ENCODE data around the gene PPDPF.
A peak's percentile ranks its signal among the peaks of the same experiment; 100 is the strongest.
"Not testable (repeated sequence)": the region's sequence is repeated elsewhere in the genome, so short reads cannot be mapped to it uniquely, and the experiment has no call there.

The PPDPF gene, protein sequence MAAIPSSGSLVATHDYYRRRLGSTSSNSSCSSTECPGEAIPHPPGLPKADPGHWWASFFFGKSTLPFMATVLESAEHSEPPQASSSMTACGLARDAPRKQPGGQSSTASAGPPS

DNA sequence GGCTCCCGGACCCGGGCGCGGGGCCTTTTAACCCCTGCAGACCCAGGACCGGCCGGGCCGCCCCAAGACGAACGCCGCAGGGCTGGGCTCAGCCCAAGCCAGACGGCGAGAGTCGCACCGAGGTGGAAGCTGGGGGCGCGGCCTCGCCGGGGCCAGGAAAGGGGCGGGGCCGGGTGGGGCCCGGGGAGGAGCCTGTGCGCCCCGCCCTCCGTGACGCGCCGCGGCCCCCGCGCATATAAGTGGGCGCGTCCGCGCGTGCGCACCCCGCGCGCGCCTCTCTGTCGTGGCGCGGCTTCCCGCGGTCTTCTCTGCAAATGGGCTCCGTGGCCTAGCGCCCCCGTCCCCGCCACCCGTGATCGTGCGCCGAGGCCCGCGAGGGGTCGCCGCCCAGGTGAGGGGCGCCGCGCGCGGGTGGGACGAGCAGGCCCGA lies at the start of gene PPDPF:
Gene PPDPF, plus strand, starts transcription at position 262 of the 430 bp plus-strand sequence. CDS start 544 bp downstream, outside the sequence.
- peak; percentile 84 for DNase-seq

DNA sequence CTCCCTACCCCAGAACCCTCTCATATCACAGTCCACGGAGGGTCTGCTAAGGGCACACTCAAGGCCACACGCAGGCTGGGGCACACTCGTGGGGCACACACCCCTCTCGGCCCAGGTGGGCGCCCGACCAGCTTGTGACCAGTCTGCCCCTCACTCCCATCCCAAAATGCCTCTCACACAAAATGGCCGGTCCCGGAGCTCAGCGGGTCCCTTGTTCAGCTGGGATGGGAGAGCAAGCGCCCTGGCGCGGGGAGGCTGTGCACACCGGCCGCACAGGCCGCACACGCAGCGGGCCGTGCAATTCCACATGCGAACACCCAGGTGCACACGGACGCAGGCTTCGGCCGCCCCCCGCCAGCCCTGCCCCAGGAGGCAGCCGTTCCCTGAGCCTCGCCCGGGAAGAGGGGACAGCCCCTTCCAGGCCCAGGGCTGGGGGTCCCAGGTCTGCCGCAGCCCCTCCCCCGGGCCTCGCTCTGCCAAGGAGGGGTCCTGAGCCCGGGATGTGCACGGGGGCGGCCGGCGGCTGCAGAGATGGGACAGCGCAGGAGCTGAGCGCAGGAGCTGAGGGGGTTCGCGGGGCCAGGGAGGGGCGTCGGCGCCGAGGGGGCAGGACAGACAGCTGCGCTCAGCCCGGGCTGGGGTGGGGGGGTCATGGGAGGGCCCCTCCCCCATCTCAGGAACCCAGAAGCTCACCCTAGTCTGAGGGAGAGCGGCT lies 49.4 kb upstream of the PPDPF start:
- DNase-seq, result no peak

DNA sequence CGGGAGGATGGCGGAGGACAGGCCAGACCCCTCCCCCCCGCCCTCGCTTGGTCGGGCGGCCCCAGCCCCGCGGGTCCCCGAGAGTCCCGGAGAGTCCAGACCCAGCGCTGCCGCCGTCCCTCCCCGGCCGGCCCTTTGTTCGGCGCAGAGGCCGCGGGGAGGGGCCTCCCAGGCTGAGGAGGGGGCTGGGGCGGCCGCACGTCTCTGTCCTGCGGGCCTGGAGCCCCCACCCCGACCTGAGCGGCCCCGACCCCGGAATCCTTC lies 48.9 kb upstream of the PPDPF start:
- no peak for DNase-seq

DNA sequence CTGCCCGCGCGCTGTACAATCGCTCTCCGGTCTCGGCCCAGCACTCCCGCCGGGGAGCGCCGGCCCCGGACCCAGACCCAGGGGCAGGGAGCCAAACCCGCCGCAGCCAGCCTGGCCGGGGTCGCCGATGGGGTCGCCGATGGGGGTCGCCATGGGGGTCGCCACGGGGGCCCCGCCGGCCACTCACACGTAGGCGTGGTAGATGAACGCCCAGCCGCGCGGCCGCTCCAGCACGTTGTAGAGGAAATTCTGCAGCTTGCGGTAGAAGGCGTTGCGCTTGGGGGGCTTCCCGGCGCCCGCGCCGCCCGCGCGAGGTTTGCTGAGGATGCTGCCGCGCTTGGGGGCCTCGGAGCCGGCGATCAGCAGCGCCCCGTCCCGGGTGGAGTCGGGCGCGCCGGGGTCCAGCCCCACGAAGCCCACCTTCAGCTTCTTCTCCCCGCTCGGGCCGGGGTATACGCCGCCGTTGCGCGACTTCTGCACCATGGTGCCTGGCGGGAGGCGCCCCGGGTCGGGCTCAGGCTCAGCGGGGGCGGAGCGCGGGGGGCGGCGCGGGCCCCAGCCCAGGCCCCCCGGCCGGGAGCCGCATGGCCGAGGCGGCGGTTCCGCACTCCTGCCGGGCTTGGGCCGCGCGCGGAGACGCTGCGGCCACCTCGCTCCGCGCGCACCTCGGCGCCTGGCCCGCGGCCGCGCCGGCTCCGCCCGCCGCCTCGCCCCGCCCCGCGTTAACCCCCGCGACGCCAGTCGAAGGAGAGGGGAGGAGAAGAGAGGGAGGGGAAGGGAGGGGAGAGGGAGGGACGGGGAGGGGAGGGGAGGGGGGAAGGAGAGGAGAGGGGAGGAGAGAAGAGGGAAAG lies 48.4 kb upstream of the PPDPF start, which contains the start of gene KCNQ2:
Gene KCNQ2, minus strand, starts transcription at position 675 of the 851 bp plus-strand sequence. Its CDS starts 192 bp downstream, at position 483.
- DNase-seq, result peak; percentile 23

DNA sequence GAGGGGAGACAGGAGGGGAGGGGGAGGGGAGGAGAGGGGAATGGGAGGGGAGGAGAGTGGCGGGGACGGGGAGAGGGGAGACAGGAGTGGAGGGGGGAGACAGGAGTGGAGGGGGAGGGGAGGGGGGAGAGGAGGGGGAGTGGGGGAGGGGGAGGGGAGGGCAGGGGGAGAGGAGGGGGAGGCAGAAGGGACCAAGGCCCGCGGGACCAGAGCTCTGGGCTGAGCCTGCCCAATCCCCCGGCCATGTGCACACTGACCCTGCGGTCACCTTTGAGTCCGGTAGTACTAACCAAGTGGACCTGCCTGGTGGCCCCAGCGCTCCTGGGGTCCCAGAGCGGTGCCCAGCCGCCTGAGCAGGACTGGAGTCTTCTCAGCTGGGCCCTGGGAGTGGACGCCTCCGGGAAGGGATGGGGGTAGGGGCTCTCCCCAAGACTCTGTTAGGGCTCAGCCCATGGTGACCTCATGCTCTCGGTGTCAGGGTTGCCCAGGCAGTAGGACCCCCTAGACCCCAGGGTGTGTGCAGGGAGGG lies 47.6 kb upstream of the PPDPF start:
- DNase-seq, result no peak

DNA sequence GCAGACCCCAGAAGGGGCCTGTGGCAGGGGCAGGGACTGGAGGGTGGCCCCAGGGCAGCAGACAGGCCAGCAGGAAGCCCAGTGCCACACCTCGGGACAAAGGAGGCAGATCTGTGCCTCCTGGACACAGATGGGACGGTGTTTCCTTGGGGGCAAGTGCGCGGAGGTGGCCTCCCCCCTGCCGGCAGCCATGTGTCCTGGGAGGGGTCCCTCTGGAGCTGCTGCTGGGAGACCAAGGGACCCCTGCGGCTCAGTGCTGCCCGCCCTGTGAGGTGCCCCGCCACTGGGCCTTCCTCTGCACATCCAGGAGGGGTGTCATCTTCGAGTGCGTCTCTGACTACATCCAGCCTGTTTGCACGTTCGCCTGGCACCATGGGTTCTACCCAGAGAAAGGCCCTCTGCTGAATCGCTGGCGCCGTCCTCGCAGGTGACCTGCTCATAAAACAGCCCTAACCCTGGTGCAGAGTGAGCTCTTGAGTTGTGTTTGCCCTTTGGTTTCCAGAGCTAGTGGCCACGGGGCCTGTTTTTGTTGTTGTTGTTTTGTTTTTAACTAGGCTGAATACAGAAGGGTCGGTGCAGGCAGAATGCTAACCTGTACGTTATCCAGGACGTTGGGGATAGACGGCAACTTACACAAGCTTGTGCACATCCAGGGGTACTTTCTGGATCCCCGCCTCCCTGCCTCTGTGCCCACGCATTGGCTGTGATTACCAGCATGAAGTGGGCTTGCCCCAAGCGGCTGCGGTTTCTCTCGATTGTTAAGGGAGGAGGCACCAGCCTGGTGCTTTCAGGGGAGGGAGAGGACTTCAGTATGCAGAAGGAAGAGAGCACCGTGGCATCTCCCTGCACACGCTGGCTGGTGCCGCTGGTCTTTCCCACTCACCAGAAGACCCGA lies 46.8 kb upstream of the PPDPF start:
- DNase-seq, result no peak

DNA sequence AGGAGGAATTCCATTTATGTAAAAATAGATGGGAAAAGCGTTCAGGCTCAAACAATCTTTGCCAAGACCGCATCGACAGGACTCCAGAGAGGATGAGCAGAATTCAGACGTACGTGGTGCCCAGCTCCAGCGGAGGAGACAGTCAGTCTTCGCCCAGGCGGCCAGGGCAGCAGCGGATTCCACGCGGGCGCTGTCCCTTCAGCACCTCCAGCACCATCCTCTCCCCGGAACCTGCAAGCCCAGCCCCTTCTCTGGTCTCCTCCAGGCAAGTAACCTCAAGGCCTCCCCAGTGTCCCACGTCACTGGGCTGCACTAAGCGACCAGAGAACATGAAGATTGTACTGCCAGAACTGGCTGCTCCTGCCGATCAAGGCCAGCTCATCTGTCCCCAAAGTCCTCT lies 45.4 kb upstream of the PPDPF start:
- DNase-seq, result no peak

DNA sequence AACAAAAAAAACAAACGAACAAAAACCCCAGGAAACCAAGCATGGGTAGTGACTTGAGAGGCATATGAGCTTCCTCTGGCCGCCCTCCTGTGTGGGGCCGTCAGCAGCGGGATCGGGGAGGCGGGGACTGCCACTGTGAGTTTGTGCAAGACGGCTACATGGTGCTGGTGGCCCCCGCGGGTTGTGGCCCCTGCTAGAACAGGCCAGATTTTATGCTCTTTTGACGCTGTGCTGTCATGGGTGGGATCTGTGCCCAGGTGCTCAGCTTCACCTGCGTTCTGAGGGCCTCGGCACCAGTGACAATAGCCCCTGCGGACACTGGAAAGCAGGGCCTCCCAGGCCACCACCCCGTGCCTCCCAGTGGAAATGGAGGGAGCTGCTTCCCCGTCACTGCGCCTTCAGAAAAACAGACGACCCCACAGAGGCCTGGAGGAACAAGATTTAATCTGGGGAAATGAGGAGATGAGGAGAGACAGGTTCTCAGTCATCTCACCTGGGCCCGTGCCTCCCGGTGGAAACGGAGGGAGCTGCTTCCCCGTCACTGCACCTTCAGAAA lies 43.4 kb upstream of the PPDPF start:
- DNase-seq, result no peak

DNA sequence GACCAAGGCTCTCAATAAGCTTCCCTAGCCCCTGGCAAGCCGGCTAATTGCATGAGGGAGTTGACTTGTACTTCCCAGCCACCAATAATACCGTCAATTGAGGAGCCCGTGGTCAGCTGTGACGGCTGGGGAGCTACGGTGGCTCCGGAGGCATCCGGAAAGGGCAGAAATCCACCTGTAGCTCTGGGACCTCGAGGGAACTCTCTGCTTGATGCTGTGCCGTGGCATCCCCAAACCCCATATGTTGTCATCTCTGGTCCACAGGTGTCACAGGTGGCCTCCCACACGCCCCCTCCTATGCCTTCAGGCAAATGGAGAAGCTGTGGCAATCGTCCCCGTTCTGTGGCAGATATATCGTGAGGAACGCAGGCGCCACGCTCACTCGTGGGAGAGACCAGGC lies 42.6 kb upstream of the PPDPF start:
- no peak for DNase-seq

DNA sequence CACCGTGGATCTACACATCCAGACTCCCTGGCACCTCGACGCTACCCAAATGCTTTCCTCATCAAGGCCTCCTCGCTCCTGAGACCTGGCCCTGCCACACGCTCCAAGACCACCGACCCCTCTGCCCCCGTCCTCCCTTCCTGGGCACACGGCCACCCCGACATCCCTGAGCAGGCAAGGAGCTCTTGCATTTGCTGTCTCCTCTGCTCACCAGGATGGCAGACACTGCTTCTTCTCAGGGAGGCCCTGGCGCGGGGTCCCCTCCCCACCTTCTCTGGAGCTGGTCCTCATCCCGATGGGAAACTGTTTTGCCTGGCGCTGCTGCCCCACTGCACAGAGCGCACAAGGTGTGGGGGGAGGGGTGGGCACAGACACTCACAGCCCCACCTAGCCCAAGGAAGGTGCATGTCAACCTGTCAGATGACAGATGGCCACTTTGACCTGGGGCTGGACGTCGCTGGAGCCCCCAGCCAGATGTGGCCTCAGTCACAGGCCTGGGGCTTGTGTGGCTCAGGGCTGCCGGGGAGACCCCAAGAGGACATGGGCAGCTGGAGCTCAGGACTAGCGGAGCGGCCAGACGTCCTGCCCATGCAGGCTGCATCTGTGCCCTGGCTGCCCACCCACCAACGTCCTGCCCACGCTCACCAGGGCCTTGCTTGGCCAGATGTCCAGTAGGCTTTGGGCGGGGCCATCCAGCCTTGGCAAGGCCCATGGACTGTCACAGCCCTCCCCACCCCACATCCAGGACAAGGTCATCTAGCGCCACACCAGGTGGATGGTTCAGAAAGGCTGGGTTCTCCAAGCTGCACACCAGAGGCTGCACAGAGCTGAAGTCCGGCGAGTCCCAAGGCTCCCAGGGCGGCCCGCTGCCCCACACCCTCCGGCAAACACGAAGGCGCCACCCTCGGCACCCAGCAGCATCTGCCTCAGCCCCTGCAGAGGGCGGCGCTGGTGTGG lies 41.9 kb upstream of the PPDPF start:
- DNase-seq, result no peak

DNA sequence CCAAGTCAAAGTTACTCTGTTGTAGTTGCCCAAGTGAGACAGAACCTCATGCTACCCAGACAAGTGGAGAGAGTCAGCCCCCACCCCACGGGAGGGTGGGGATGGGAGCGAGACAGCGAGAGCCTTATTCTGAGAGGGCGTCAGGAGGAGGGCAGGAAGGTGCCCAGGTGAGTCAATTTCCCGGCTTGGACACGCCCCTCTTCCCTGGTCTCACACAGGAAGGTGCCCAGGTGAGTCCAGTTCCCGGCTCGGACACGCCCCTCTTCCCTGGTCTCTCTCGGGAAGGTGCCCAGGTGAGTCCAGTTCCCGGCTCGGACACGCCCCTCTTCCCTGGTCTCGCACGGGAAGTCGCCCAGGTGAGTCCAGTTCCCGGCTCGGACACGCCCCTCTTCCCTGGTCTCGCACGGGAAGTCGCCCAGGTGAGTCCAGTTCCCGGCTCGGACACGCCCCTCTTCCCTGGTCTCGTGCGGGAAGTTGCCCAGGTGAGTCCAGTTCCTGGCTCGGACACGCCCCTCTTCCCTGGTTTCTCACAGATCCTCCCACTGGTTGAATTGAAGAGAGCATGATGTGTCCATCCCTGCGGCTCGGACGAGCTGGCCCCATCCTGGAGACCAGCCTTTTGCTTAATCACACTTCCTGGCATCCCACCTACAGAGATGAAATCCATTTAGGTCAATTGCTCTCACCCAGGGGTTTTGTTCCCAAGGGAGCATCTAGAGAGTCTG lies 40.7 kb upstream of the PPDPF start:
- not testable (repeated sequence) for DNase-seq

DNA sequence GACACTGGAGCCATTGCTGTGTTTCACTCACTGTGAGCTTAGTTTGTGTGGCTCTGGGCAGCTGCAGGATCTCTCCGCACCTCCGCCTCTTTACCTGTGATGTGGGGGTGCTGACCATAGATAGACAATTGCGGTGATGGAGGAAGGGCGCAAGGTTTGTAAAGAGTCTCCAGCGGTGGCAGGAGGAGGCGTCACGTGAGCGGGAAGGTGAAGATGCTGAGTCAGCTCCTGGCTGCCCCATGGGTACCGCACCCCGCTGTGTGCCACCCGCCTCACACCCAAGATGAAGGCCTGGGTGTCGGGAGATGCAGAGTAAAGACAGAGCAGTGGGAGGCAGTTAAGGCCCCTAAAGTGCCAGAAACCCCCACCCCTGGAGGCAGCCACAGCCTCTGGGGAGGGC lies 39.1 kb upstream of the PPDPF start:
- no peak for DNase-seq

DNA sequence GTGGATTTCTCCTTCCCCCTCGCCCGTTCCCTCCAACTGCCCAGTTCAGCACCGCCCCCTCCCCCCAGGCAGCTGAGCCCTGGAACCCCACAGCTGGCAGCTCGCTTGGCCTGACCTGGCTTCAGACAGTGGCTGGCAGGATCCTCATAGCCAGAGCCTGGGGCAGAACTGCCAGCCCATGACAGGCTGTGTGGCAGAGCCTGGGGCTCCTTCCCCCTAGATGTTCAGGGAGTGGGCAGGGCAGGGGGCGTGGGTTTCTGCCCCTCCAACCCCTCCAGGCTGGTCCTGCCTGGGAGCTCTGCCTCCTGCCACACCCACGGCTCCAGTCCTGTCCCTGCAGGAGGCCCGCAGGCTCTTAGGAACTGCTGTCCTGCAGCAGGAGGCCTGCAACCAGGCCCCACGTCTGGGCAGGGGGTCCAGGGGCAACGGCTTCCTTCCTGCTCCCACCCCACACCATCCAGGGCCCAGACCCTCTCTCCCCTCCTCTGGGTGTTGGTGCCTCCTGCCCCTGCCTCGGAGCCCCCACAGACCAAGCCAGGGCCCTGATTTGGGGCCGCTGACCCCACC lies 38.5 kb upstream of the PPDPF start:
- no peak for DNase-seq

DNA sequence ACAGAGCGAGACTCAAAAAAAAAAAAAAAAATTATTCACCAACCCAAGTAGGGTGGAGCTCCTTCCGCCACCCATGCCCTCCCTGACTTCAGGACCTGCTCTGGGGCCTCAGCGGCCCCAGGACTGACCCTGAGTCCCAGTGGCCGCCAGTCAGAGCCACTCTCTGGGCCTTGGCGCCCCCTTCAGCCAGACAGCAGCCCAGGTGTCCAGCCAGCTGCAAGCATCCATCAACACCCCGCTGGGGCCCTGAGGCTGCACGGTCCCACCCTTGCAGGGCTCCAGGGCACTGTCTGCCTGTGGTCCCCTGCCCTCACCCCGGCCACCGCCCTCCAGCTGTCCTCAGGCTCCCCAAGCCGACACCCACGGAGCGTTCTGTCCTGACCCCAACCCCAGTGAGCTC lies 36.7 kb upstream of the PPDPF start:
- no peak for DNase-seq

DNA sequence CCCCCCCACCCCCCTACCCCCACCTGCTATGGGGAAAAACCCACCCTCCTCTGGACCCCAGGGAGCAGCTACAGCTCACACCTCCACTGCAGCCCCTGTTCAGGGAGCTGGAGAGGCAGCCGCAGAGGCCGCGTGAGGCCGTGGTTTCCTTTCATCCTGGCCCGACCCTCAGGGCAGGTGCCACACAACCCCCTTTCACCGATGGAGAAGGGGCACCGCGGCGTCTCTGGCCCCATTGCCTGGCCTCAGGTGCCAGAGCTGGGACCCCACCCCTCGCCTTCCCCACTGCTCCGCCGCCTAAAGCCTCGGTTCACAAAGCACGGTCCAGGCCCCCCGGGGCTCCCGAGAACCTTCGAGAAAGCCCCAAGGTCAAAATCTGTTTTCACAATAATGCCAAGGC lies 36.3 kb upstream of the PPDPF start:
- DNase-seq, result no peak

DNA sequence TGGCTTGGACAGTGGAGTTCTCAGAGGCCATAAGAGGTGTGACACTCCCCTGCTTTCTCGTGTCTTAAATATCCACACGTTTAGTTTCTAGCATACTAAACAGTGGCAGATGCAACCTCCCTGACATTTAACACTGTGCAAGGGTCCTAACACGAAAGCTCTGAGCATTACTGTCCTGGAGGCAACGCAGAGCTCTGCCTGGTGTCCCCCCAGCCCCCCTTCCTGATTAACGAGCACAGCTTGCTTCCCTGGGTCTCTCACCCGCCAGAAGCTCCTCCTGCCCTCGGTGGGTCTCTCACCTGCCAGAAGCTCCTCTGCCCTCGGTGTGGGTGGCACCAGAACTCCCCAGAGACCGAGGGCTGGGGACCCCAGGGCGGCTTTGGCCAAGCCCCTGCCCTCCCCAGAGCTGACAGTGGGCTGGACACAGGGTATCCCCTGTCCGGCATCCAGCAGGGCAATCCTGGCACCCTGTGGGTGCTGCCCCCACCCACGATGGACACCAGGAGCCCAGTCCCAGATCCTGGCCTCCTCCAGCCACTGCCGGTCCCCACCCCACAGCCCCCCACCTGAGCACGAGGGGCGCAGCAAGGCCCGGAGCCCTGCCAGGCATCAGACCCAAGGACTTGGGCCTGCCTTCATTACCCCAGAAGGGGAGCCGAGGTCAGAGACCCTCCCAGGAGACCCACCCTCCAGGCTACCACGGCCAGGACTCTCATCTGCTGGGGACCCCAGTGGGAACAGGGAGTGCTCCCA lies 35.7 kb upstream of the PPDPF start:
- DNase-seq, result no peak

DNA sequence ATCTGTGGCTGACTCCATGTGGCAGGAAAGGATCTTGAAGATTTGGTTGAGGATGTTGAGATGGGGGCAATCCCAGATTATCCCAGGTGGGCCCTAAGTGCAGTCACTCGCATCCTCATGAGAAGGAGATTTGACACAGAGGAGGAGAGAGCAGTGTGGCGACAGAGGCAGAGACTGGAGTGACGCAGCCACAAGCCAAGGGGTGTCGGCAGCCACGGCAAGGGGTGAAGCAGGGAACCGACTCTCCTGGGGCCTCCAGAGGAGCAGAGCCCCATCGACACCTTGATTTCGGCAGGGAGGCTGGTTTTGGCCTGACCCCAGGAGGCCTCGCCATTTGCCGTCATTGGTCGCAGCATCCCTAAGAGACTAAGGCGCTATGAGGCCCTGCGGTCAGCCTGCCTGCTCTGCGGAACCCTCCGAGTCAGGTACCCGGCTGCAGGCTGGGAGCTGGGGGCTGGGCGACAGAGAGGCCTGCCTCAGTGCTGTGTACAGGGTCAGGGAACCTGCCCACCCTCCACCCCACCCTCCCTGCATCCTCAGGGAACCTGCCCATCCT lies 34.2 kb upstream of the PPDPF start:
- no peak for DNase-seq

DNA sequence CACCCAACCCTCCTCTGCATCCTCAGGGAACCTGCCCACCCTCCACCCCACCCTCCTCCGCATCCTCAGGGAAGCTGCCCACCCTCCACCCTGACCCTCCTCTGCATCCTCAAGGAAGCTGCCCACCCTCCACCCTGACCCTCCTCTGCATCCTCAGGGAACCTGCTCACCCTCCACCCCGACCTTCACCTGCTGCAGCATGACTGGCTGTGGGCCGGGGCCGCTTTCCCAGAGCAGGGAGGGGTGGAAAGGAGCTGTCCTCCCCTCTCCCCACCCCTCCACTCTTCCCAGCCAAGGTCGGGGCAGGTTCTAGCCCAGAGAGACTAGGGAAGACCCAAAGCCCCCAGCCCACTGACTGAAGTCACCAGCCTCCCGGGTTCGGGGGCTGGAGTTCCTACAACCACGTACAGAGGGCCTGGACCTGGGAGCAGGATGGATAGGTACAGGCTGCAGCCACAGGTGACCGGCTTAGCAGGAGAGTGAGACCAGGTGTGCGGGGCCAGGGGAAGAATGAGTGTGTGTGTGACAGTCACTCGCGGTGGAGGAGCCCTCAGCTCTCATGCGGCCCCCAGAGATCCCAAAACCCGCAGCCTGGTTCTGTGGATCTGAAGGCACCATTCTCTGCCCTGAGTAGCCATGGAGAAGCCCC lies 33.3 kb upstream of the PPDPF start:
- DNase-seq, result no peak

Measured in stimulated activated CD4-positive, alpha-beta T cell treated with anti-CD3 and anti-CD28 coated beads, Interleukin-4, amount 100 ng/mL, for 1 hour (primary cell).